GM12801 (cell line): Measurements from ENCODE around the gene USP22.

Experiments used
- TF ChIP-seq, protein P1 (sequence below): IDR thresholded peaks from one replicate; pipeline ENCODE4 v1.5.1; 2011; ENCODE audit warnings: control low read depth; ENCODE audit not compliant: insufficient read length; ENCODE audit errors: extremely low read depth

USP22 gene

DNA sequence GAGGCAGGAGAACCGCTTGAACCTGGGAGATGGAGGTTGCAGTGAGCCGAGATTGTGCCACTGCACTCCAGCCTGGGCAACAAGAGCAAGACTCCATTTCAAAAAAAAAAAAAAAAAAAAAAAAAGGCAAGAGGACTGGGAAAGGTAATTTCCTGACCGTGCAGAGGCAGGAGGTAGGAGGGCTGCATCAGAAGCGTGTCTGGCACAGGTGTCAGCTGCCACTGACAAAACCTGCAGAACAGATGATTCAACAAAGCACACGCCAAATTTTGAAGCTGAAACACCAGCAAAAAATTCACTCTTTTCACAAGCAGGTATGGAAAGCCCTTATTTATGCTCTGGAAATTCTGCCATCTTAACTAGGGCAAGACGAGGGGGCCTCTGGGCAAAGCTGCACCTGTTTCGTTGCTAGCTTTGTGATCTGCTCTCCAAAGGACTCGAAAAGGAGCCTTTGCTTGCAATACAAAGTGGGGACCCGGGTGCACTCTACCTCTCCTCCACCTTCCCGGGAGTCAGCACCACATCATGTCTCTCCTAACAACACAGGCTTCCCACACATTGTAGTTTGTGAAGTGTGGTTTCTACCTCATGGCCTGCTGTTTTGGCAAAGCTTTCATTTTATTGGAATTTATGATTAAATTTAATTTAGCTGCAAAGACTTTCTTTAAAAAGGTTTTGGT lies 33.7 kb downstream of the USP22 start:
- TF ChIP-seq, protein P1, sequence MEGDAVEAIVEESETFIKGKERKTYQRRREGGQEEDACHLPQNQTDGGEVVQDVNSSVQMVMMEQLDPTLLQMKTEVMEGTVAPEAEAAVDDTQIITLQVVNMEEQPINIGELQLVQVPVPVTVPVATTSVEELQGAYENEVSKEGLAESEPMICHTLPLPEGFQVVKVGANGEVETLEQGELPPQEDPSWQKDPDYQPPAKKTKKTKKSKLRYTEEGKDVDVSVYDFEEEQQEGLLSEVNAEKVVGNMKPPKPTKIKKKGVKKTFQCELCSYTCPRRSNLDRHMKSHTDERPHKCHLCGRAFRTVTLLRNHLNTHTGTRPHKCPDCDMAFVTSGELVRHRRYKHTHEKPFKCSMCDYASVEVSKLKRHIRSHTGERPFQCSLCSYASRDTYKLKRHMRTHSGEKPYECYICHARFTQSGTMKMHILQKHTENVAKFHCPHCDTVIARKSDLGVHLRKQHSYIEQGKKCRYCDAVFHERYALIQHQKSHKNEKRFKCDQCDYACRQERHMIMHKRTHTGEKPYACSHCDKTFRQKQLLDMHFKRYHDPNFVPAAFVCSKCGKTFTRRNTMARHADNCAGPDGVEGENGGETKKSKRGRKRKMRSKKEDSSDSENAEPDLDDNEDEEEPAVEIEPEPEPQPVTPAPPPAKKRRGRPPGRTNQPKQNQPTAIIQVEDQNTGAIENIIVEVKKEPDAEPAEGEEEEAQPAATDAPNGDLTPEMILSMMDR = no peak

DNA sequence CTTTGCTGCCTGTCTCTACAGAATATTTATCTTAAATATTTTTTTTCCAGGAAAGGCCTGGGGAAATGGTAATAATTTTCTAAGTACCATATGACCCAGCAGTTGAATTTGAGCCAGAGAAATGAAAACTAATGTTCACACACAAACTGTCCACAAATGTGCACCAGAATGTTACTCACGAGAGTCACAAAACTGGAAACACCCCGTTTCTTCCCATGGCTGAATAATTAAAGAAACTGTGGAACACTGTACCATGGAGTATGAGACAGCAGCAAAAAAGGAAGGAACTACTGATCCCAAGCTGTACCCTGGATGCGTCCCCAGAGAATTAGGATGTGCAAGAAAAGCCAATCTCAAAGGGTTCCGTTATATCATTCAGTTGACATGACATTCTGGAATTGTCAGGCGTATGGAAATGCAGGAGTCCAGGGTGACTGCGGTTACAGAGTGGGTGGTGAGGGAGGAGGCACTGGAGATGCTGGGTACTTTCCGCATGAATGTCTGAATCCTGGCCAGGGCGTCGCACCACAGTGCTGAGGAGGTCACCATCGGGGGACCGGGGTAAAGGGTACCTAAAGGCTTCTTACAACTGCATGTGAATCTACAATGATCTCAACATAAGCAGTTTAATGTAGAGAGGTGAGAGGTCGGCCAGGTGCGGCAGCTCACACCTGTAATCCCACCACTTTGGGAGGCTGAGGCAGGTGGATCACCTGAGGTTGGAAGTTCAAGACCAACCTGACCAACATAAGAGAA lies 34.5 kb downstream of the USP22 start:
- TF ChIP-seq, protein P1 = no peak

DNA sequence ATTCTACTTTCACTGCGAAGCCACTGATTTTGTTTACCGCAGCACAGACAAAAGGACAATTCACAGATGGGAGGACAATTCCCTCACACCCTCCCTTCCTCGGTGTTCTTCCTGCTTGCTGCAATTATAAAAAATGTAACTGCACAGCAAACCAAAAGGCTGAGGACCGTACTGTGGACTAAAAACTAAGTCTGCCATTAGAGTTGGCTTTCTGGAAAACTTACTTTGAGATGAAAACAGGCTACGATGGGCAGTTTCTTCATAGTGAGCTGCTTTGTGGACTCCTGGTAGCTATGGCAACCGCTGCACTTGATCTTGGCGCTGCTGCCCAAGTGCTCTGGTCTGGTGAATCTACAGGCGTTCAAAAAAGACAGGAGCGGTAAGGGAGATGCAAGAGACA lies 35.2 kb downstream of the USP22 start:
- TF ChIP-seq, protein P1 = no peak

DNA sequence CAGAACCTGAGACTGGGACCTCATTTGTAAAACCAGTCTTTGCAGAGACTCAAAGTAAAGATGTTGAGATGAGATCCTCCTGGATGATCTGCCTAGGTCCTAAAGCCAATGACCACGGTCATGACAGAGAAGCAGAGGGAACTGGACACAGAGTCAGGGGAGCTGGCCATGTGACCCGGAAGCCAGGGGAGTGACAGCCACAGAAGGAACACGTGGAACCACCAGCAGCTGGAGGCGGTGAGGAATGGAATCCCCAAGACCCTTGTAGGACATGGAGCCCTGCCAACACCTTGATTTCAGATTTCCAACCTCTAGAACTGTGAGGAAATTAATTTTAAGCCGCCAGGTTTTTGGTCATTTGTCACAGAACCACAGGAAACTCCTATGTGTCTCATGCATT lies 37.0 kb downstream of the USP22 start:
- TF ChIP-seq, protein P1 = no peak

DNA sequence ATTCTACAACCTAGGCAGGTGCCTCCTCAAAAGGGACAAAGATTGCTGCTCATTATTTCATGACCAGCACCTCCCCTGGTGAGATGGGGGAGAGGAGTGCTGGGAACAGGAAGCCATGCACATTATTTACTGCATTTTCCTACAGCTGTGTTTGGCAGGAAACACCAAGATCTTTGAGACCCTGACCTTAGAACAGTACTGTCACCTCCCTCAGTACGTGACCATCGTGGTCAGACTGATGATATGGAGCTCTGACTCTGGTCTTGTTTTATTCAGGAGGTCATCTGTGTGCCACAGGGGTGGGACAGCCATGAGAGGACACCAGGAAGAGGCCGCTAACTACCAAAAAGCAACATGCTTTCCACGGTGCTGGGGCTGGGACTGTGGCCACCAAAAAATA lies 37.4 kb downstream of the USP22 start:
- TF ChIP-seq, protein P1 = no peak

DNA sequence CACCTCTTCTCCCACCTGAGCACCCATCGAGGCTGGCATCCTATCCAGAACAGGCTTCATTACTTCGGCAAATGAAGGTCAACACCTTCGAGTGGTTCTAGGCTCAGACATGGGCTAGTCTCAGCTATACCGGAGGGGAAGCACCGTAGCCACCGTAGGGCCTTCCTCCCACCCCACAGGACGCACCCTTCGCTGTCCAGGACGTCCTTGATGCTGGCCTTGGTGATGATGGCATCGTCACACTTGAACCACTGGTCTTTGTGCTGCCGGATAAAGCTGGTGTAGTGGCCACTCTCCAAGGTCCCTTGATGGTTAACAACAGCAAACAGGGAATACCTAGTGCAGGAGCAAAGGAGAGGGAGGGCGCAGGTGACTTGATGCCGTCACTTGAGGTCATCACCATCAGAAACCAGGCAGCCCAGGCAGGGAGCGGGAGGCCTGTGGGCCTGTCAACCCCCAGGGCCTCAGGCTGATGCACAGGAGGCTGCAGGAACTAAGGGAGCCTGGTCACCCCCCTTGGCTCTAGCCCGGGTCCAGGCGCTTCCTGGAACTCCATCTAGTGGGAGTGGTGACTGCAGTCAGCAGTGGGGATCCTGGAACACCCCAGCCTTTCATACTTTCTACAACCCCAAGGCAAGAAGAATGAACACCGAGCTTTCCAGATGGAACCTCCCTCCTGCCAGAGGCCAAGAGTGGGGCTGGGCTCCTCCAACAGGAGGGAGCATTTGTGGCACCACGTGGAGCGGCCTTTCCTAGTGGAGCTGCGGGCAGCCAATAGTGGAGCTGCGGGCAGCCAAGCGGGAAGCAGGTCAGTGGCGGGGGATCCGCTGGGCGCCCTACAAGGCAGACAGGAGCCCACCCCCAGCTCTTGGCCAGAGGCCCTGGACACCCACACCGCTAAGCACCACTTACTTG lies 38.5 kb downstream of the USP22 start:
- TF ChIP-seq, protein P1 = no peak
